RWPE1 (cell line): ENCODE measurements around the gene METTL25B.

Experiments
- CTCF ChIA-PET: fragments of 350-600 bp; sonication (Branson Sonifier 250); formaldehyde crosslinking; extraction: SDS; loops from one replicate; lab custom pipeline; 2021; lab: Yijun Ruan, JAX
- POLR2A ChIA-PET: fragments of 400-600 bp; formaldehyde crosslinking; extraction: SDS; loops from one replicate; lab custom pipeline; 2020; ENCODE audit warnings: antibody characterized with exemption; ENCODE audit not compliant: low non-redundant PET; lab: Yijun Ruan, JAX
- DNase-seq: peaks from one replicate; pipeline ENCODE4 v3.0.0; 2012; ENCODE audit warnings: low spot score
- H3K27ac ChIP-seq: fragments of 450-650 bp; 2 replicates; pipeline ENCODE4 v1.5.1; 2017
- CTCF ChIP-seq: fragments of 450-650 bp; conservative IDR thresholded peaks from 2 replicates; pipeline ENCODE4 v1.5.1; 2017; ENCODE audit warnings: low read depth, mild to moderate bottlenecking

The METTL25B gene

DNA sequence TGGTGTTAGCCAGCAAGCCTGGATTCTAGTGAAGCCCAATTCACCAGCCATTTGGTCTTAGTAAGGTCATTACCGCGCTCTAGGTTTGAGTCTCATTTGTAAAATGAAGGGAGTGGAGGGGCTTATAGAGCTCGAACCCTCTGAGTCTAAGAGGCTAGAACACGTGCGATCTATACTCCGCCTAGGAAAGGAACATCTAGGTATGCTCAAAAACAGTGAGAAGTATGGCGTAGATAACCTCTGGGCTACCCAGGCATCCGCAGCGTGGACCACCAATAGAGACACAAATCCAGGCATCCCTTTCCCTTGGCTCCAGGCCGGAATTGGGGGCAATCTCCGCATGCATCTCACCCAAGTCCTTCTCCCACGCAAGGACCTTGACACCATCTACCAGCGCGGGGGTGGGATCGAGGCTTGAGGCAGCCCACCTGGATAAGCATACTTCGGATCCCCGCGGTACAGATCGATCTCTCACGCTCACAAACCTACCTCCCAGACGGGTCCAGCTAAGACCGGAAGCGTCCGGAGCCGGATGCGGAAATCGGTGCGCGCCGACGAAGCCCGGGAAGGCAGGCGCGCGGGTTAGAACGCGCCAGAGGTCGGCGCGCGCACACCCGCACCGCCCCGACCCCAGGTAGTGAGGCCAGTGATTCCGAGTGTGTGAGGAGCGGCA, at the start of gene METTL25B:
METTL25B (plus strand) TSS at position 544 of the 673 bp plus-strand sequence. CDS start 636 bp downstream, outside the sequence.
- DNase-seq = peak; percentile 86
- H3K27ac ChIP-seq = peak within 1 kb of the TSS; percentile 92
- ChIA-PET POLR2A (interaction anchor here (0.6 to 1.7 kb wide), 3 partner anchors 13 to 132 kb away, joined by 3 to 8 read pairs (median 5); partner anchors contain the start of gene MRPL24), CTCF (interaction anchor here (0.7 to 4.5 kb wide), 8 partner anchors 13 to 200 kb away, joined by 4 to 178 read pairs (median 8); partner anchors contain the start of genes CRABP2, MRPL24 and NTRK1)
- TF ChIP-seq CTCF = no peak

DNA sequence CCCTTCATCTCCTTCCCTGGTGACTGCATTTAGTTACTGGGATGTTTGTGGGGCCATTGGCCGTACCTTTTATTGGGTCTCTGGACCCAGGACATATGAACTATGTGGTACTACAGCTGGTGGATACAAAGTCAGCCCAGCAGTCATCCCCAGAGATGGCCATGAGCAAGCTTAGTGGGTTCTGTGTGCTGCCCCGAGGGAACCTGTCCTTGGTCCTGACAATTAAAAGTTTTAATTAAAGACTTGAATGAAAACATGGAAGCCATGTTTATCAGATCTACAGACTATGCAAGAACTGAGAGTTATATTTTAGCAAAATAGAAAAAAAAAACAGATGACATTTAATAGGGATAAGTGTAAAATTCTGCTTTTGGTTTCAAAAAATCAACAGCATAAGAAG, 48.2 kb upstream of the METTL25B start:
- no peak overlapping the region for H3K27ac ChIP-seq

GRCh38 chr1:156681196-156681960, 46.9 kb upstream of the METTL25B start:
- no peak for DNase-seq
- TF ChIP-seq CTCF = no peak
- CTCF ChIA-PET = interaction anchor here (0.6 to 1.6 kb wide), 5 partner anchors 15 to 56 kb away, joined by 3 to 6 read pairs (median 3); no protein-coding TSS in a partner anchor
- no peak overlapping the region for H3K27ac ChIP-seq
- POLR2A ChIA-PET = interaction anchor here (0.5 kb wide), 1 partner anchor 231 kb away, joined by 3 read pairs; no protein-coding TSS in a partner anchor

More for the DNA sequence above, 48.2 kb upstream of the METTL25B start:
- ChIA-PET CTCF (interaction anchor here (1.4 kb wide), 1 partner anchor 20 kb away, joined by 10 read pairs; no protein-coding TSS in a partner anchor), POLR2A (no interaction called here)
- DNase-seq = no peak
- no peak for TF ChIP-seq CTCF

- no peak overlapping the region for H3K27ac ChIP-seq
- no peak for DNase-seq
- ChIA-PET POLR2A (interaction anchor here (0.5 kb wide), 1 partner anchor 230 kb away, joined by 3 read pairs; no protein-coding TSS in a partner anchor), CTCF (interaction anchor here (0.6 to 1.6 kb wide), 3 partner anchors 14 to 44 kb away, joined by 3 to 6 read pairs (median 4); no protein-coding TSS in a partner anchor)
- TF ChIP-seq CTCF = no peak
Observed at GRCh38 chr1:156682166-156682890, 45.9 kb upstream of the METTL25B start.

DNA sequence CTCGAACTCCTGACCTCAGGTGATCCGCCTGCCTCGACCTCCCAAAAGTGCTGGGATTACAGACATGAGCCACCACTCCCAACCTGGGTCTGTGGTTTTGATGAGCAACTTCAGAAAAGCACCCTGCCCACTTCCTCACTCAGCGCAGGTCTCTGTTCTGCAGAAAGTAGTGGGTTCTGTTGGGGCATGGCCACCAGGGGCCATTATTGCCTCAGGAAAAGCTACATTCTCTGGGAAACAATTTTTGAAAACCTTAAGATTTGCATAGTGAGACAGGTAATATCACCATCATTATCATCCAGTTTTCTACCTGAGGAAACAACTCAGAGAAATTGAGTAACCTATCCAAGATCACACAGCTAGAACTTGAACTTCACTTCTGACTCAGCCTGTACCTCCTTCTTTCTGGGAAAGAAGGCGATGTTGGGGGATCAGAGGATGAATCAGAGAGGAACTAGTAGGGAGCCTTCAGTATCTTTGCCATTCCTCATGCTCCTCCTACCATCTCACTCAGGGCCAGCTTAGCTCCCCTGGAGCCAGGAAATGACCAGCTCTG, 44.0 kb upstream of the METTL25B start:
- H3K27ac ChIP-seq = peak overlapping the region; percentile 72
- peak; percentile 67 for DNase-seq

More for the DNA sequence above, 44.0 kb upstream of the METTL25B start:
- TF ChIP-seq CTCF = no peak
- ChIA-PET POLR2A (interaction anchor here (0.6 kb wide), 1 partner anchor 51 kb away, joined by 8 read pairs; no protein-coding TSS in a partner anchor), CTCF (interaction anchor here (0.5 to 9.5 kb wide), 9 partner anchors 8 to 206 kb away, joined by 3 to 178 read pairs (median 3); partner anchors contain the start of genes CRABP2, ISG20L2 and METTL25B)
